HG03139 (cell line): ENCODE results near the gene ACER3.
"Not testable (repeated sequence)": the region's sequence is repeated elsewhere in the genome, so short reads cannot be mapped to it uniquely, and the experiment has no call there.

Experiments used
- ATAC-seq: cut with Tn5 transposase; IDR thresholded peaks from one replicate; pipeline ENCODE4 v1.9.1; 2021; ENCODE audit not compliant: unreplicated experiment

Gene ACER3

DNA sequence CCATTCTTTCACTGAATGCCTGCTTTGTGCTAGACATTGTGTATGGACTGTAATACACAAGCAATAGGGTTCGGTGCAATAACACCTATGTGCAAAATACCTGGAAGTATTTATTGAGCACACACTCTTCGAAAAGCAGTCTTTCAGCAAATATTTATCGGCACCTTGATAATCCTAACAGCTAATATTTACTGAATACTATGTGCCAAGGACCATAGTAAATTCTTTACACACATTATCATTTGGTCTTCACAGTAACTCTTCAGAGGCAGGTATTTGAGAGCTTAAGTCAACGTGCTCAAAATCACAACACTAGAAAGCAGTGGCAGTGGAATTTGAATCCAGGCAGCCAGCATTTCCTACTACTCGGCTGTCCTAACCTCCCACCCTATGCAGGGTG is 175.7 kb downstream of the ACER3 start:
- ATAC-seq, result no peak

DNA sequence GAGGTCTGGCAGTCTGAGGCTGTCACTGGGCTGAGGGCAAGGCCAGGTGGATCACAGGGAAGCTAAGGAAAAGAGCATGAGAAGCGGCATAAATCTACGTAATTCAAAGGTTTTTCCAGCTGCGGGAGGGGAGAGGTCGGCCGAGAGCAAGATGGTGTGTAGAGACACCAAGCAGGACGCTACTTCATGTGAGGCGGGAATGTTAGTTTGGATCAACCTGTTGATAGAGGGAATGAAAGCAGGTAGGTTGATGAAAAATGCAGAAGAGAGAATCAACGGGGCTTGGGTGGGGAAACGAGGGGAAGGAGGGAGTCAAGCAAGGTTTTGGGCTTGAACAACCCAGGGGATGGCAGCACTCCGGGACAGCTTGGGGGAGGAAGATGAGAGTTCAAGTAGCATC is 176.3 kb downstream of the ACER3 start:
- no peak for ATAC-seq

DNA sequence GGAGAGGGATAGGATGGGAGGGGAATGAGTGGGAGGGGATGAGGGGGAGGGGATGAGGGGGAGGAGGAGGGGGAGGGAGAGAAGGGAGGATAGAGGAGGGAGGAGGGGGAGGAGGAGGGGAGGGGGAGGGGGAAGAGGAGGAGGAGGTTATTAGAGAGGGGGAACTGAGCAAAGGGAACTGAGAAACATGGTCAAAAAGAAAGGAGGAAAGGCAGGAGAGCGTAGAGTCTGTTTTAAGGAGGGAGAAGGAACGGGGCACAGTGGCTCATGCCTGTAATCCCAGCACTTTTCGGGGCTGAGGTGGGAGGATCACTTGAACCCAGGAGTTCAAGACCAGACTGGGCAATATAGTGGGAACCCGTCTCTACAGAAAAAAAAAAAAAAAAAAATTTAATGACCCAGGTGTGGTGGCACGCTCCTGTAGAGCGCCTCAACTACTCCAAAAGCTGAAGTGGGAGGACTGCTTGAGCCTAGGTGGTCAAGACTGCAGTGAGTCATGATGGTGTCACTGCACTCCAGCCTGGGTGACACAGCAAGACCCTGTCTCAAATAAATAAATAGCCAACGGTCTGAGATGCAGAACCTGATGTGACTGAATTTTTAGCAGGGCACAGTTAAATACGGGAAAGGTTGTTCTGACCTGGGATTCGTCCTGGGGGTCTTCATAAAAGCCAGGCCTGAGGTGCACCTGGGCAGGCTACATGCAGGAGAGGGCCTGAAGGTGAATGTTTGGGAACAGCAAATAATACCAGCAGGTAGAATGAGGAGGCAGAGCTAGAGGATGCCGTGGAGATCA is 177.5 kb downstream of the ACER3 start:
- no peak for ATAC-seq

DNA sequence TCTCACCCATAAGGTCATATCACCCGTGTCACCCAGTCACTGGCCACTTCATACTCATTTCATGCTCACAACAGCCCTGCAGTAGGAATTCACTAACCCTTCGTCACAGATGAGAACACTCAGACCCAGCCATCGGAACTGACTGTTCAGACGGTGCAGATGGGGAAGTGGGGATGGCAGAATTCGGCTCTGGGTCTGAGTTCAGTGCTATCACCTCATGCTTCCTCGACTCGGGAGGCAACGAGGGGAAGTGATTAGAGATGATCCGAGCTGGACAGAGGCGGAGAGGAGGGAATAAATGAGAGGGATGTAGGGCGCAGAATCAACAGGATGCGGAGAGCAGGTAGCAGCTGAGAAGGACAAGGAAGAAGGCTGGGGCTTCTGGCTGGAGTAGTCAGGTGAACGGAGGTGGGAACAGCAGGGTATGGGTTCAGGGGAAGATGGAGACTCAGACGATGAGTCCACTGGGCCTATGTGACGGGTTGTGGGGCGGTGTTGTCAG is 178.2 kb downstream of the ACER3 start:
- ATAC-seq, result no peak

DNA sequence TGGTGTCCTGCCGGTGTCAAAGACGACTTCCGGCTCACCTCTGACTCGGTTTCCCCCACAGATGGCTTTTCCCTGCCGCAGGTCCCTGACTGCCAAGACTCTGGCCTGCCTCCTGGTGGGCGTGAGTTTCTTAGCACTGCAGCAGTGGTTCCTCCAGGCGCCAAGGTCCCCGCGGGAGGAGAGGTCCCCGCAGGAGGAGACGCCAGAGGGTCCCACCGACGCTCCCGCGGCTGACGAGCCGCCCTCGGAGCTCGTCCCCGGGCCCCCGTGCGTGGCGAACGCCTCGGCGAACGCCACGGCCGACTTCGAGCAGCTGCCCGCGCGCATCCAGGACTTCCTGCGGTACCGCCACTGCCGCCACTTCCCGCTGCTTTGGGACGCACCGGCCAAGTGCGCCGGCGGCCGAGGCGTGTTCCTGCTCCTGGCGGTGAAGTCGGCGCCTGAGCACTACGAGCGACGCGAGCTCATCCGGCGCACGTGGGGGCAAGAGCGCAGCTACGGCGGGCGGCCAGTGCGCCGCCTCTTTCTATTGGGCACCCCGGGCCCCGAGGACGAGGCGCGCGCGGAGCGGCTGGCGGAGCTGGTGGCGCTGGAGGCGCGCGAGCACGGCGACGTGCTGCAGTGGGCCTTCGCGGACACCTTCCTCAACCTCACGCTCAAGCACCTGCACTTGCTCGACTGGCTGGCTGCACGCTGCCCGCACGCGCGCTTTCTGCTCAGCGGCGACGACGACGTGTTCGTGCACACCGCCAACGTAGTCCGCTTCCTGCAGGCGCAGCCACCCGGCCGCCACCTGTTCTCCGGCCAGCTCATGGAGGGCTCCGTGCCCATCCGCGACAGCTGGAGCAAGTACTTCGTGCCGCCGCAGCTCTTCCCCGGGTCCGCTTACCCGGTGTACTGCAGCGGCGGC is 179.0 kb downstream of the ACER3 start:
- no peak for ATAC-seq

DNA sequence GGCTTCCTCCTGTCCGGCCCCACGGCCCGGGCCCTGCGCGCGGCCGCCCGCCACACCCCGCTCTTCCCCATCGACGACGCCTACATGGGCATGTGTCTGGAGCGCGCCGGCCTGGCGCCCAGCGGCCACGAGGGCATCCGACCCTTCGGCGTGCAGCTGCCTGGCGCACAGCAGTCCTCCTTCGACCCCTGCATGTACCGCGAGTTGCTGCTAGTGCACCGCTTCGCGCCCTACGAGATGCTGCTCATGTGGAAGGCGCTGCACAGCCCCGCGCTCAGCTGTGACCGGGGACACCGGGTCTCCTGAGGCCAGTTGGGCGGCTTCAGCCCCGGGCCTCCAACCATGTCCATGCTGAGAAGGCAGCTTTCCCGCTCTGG is 179.7 kb downstream of the ACER3 start:
- ATAC-seq, result no peak

DNA sequence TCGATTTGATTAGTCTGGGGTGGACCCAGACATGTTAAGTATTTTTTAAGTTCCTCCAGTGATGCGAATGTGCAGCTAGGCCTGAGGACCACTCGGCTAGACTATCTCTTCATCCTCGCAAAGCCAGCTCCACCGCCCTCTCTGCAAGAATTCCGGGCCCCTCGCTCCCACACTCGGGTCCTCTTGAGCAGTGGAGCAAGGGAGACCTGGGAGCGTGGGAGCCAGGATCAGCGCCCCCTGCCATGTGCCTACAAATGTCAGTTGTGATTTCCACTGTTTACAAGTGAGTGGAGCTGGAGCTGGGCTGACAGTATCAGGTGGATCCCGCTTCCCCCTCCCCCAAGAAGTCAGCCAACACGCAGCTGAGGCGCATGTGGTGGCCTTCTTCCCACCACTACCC is 180.2 kb downstream of the ACER3 start:
- no peak for ATAC-seq

DNA sequence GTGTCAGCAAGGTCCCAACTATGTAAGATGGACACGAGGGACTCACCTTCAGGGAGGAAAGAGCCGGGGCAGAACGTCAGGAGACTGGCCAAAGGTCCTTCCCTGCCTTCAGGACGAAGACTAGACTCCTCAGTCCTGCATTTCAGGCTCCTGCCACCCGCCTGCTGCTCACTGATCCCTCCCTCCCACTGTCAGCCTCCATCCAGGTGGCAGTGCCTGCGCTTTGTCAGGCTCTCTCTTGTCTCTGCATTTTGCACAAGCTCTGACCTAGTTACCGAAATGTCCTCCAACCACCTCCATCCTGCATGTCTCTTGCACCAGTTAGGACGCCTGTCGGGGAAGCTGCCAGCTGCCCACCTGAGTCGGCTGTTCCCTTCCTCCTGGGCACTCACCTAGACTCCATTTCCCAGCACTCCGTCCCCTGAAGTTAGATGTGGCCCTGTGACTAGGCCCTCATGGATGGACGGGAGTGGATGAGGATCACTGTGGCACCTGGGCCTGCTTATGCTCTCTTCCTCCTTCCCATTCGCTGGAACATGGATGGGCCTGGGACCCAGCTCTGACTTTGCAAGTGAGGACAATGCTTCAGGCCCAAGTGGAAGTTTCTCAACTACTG is 181.5 kb downstream of the ACER3 start:
- ATAC-seq, result no peak

DNA sequence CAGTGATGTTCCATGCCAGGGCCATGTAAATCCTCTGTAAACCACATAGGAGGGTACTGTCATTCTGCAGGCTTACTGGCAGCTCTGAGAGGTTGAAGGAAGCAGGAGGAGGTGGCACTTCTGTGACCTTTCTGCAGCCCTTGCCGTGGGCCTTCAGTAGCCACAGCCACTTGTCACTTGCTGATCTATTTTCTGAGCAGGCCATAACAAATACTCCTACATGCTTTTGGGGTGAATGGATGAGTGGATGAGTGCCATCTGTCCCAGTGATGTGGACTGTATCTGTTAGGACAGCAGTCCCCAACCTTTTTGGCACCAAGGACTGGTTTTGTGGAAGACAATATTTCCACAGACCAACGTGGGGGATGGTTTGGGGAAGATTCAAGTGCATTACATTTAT is 183.6 kb downstream of the ACER3 start:
- ATAC-seq, result no peak

DNA sequence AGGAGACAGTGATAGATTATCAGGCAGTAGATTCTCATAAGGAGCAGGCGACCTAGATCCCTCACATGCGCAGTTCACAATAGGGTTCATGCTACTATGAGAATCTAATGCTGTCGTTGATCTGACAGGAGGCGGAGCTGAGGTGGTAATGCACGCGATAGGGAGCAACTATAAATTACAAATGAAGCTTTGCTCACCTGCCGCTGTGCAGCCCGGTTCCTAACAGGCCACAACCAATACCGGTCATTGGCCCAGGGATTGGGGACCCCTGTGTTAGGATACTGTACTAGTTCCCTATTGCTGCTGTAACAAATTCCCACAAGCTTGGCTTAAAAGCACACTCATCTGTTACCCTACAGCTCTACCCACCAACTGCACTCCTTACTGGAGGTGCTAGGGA is 184.2 kb downstream of the ACER3 start:
- no peak for ATAC-seq

DNA sequence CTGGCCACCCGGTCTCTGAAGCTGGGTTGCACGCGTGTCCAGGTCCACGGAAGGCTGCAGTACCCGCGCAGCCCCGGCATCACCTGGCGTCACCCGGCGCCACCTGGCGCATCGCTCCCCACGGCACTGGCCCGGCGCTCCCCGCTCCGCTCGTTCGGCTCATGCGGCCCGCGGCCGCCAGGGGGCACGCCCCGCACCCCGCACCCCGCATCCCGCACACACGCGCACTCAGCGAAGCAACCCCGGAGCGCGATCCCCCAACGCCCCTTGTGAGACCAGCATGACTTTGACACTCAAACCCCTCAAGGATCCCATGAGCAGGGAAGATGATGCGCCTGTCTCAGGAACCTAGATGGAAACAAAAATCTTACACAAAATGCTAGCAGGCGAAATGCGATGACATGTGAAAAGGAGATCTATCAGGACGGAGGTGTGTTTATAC is 185.4 kb downstream of the ACER3 start:
- ATAC-seq, result no peak

DNA sequence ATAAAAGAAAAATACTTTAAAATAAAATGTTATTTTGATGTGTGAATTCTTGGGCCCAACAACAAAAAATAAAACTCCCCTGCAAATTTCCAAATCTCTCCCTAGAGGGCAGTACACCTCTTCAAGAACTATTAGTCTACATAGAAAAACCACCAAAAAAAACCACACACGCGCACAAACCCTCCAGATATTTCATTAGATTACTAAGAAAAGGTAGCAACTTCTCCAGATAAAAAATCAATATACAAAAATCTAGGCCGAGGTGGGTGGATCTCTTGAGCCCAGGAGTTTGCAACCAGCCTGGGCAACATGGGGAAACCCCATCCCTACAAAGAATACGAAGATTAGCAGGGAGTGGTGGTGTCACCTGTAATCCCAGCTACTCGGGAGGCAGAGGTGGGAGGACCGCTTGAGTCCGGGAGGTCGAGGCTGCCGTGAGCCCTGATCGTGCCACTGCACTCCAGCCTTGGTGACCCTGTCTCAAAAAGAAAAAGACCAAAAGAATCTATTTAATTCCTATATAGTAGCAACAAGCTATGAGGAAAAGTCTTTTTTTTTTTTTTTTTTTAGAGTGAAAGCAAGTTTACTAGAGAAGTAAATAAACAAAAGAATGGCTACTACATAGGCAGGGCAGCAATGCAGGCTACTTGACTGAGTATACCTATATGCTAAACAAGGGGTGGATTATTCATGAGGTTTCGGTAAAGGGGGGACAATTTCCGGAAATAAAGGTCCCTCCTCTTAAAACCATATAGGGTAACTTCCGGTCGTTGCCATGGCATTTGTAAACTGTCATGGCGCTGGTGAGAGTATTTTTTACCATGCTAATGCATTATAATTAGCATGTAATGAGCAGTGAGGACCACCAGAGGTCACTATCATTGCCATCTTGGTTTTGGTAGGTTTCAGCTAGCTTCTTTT is 186.5 kb downstream of the ACER3 start:
- peak; percentile 74 for ATAC-seq

DNA sequence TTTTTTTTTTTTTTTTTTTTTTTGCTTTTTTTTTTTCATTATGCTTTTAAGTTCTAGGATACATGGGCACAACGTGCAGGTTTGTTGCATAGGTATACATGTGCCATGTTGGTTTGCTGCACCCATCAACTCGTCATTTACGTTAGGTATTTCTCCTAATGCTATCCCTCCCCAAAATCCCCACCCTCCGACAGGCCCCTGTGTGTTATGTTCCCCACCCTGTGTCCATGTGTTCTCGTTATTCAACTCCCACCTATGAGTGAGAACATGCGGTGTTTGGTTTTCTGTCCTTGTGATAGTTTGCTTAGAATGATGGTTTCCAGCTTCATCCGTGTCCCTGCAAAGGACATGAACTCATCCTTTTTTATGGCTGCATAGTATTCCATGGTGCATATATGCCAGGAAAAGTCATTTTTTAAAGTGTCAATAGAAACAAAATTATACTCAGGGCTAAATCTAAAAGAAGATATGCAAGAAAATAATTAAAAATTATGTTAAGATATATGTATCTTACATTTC is 187.3 kb downstream of the ACER3 start:
- not testable (repeated sequence) for ATAC-seq

DNA sequence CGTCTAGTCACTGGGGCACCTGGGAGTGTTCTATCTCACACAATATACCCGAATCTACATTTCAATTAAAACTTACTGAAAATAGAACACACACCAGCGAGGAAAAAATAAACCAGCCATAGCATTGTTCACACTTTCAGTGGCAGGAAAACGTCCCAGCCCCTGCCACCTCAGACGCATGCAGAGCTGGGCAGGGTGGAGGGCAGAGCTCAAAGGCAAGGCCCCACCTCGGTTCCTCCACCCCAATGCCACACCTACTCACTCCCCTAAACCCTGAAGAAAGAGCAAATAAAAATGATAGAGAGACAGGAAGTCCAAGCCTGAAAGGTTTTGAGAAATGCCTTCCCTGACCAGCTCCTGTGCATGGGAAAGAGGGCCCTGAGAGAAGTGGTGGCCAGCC is 188.3 kb downstream of the ACER3 start:
- no peak for ATAC-seq

DNA sequence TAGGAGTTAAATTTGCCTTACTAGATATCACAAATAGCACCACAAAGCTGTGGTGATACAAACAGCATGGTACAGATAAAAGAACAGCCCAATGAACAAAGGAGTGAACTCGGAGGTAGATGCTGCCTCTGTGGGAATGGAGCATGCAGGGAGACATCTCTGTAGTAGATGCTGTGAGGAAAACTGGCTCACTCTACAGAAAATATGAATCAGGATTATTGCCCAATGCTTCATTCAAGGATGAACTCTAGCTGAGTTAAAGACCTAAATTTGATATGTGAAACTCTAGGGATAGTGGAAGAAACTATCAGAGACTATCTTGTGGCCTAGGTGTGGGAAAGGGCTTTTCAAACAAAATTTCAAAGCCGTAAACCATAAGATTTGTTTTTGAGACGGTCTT is 190.8 kb downstream of the ACER3 start:
- no peak for ATAC-seq

DNA sequence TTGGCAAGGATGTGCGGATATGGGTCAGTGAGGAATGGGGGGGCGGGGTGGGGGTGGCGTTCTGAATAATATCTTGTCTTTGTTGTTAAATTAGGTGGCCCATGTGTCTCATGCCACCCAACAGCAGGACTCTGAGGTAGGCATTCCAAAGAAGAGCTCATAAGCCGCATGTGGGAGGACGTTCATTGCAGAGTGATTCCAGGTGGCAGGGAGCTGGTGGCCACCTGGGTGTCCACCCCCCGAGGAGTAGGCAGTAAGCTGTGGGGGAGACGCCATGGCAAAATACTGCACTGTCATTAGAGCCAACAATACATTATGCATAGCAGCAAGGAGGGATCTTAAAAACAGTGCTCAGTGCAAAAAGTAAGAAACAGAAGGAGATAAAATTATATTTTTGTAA is 191.8 kb downstream of the ACER3 start:
- ATAC-seq, result no peak

DNA sequence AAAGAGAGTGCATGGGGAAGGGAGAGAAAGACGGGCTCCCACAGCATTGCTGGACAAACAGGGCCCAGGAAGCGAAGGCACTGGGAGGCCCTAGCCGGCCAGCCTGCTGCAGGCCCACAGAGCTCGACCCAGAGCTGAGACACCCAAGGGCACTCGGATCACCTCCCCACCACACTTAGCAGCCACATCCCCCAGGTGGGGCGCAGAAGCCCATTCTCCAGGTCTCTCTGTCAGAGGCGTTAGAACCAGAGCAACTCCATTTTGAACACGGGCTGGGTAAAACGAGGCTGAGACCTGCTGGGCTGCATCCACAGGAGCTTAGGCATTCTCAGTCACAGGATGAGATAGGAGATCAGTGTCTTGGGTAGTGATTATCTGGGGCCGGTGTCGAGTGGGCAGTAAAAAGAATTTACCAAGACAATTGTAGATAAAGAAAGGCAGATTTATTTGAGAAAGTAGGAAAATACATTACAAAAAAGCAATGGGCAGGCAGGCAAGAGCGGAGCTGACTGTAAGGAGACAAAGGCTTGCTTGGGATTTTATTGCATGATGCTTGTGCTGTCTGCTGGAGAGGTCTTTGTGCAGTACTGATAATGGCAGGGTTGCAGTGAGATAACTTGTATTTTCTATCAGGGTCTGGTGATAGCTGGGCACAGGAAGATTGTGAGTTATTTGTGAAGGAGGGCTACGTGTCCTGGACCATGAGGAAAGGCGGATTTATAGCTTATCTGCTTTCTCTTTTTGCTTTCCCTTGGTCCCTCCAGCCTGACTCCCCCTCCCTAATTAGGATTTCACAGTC is 192.7 kb downstream of the ACER3 start:
- no peak for ATAC-seq

DNA sequence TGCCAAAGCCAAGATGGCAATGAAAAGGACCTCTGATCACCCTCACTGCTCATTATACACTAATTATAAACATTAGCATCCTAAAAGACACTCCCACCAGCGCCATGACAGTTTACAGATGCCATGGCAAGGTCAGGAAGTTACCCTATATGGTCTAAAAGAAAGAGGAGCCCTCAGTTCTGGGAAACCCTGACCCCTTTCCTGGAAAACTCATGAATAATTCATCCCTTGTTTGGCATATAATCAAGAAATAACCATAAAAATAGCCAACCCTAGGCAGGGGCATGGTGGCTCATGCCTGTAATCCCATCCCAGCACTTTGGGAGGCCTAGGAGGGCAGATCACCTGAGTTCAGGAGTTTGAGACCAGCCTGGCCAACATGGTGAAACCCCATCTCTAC is 193.4 kb downstream of the ACER3 start:
- no peak for ATAC-seq

DNA sequence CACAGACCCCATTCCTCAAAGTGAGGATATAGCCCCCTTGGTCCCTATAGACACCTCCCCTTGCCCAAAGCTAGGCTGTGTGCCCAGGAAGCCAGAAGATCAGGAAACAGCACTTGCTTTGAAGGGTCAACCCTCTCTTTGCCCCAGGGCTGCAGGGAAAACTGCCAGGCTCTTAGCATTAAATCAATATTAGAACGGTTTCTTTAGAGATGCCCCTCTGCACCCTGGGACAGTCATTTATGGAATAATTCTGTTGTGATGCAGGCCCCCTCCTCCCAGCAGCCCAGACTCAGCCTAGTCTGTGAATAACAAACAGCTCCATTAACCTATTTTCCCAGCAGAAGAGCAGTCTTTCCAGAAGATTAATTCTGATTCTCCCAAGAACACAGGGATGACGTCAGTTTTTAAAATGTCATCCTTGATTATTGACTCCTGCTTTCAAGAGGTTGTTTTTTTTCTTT is 194.4 kb downstream of the ACER3 start:
- no peak for ATAC-seq
